C4-2B (cell line): ENCODE results near the gene FRMD4A.

ENCODE experiments used
- H3K27ac ChIP-seq: fragments of 450-650 bp; 2 replicates; pipeline ENCODE4 v1.5.1; 2017
- CTCF ChIP-seq: fragments of 450-650 bp; conservative IDR thresholded peaks from 2 replicates; pipeline ENCODE4 v1.5.1; 2017; ENCODE audit warnings: mild to moderate bottlenecking
- ZFX ChIP-seq: fragments of 450-650 bp; IDR thresholded peaks from 2 replicates; pipeline ENCODE4 v1.6.1; 2017

The FRMD4A gene

GRCh38 chr10:14123139-14123538 is 207.6 kb downstream of the FRMD4A start:
- no peak for TF ChIP-seq ZFX
- TF ChIP-seq CTCF = no peak

DNA sequence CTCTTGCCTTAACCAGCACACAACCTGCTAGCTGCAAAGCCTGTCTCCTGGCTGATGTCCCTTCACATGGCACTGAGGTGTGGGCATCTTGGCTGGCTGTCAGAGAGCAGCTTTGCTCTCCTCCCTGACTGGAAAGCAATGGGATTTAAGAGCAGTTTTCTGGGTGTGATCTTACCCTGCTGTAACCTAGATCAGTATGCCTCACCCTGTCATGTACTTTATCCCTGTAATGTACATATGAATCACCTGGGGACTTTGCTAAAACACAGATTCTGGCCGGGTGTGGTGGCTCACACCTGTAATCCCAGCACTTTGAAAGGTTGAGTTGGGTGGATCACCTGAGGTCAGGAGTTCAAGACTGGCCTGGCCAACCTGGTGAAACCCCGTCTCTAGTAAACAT is 209.9 kb downstream of the FRMD4A start:
- TF ChIP-seq ZFX = no peak
- TF ChIP-seq CTCF = no peak
- no peak overlapping the region for H3K27ac ChIP-seq

More at GRCh38 chr10:14123139-14123538, 207.6 kb downstream of the FRMD4A start:
- H3K27ac ChIP-seq = no peak overlapping the region

DNA sequence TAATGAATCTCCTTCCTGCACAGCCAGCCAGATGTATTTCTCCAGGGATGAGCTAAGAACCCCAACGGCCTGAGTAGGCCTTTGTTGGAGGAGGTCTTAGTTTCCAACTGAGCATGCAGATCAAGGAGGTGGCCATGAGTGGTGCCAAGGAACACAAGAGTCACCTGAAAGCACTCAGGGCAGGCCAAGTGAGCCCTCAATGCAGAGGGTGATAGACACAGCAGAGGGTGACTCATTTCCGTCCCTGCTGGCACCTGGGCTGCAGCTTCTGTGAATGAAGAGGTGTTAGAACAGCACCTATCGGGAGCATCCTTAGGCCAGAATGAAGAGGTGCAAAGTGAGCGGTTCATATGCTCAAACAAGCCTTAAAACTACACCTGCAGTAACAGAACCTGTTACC is 211.8 kb downstream of the FRMD4A start:
- no peak for TF ChIP-seq CTCF
- H3K27ac ChIP-seq = no peak overlapping the region

DNA sequence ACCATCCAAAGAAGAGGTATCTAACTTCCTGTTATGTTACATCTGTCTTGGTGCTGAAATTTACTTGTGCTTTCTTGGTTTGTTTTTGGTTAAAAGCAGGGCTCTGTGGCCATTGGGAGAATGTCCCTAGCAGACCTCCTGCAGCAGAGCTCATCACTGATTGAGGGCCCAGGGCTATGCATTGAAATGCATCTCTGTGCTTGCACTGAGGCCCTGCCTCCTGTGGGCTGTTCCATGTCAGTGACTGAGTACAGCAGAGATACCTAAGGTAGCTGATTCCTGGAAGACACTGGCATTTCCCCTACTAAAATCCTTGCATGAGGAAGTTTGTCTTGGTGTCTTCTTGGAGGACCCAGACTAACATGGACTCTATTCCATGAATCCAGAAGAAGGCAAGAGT is 213.9 kb downstream of the FRMD4A start:
- H3K27ac ChIP-seq = no peak overlapping the region
- TF ChIP-seq CTCF = no peak
- TF ChIP-seq ZFX = no peak

DNA sequence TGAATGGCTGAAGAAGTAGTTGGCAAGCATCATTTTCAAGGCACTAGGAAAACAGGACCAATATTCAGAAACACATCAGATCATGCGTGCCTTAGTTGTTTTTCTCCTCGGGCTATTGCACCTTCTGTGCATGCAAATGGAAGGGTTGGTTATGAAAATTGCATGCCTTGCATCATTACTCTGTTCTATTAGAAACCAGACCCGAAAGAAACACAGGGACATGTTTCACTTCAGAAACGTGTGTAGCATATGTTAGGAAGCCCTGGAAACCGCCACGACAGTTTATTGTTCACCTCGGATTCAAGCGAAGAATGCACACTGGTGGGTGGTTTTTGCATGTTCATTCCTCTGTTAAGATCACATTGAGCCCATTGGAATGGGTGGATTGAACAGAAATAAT is 214.7 kb downstream of the FRMD4A start:
- no peak overlapping the region for H3K27ac ChIP-seq
- no peak for TF ChIP-seq CTCF
- no peak for TF ChIP-seq ZFX

DNA sequence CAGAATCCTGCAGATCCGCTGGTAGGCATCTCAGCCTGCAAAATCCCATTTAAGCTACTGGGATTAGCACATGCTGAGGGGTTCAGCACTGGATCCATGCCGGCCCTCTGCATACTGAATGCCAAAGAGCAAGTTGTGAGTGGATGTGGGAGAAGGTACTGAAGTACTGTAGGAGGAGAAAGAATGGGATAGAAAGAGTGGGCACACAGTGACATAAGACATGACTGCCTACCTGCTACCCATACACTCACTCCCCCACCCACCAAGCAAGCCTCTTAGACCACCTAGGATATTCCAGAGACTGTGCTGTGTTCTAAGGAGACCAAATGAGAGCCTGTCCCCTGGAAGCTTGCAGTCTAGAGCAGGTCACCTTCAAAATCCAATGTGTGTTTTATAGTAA is 215.9 kb downstream of the FRMD4A start:
- H3K27ac ChIP-seq = no peak overlapping the region
- TF ChIP-seq ZFX (no peak), CTCF (no peak)

GRCh38 chr10:14112056-14112455 is 218.7 kb downstream of the FRMD4A start:
- TF ChIP-seq ZFX (no peak), CTCF (no peak)
- H3K27ac ChIP-seq = no peak overlapping the region
